Eye (tissue), 1 donor: ENCODE results near the gene PPP2R3A.

Experiments
- DNase-seq: peaks from one replicate; pipeline ENCODE4 v3.0.0-alpha.2; 2015

Gene PPP2R3A

DNA sequence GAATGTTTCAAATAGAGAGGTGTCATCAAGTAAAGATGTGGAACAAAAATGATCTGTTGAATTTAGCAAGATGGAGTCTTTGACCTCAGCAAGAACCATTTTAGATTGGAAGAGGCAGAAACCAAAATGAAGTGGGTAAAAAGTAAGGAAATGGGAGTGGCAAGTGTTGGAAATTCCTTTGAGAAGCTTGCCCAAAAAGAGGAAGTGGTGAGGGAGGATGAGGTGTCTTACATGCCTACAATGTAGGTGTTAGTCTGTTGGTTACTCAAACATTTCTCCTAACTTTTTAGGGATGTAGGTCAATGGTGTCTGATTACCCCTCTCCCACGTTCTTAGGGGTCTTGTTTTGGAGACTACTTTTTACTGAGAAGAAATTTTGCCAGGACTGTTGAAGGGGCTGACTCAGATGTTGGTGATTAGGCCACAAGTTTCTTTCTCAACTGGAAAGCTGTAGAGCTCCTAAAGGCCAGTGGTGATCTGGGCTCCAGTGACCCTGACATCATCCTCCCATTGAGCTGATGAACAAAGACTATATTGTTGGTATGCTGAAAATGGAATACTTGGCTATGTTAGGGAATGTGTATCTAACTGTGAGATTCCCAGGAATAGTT lies 5.1 kb downstream of the PPP2R3A start:
- no peak for DNase-seq

DNA sequence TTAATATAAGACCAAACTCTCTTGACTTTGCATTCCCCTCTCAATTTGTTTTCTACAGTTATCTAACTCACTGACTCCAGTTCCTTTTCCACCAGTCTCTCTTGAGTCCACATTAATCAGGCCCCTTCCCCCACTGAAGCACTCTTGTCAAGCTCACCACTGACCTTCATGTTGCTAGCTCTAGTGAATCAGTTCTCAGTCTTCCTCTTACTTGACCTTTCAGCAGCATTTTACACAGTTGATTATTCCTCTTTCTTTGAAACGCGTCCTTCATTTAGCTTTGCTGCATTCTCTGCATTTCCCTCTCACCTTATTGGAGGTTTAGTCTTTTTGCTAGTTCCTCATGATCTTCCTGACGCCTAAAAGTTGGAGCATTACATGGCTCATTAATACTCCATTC lies 8.3 kb downstream of the PPP2R3A start:
- no peak for DNase-seq

DNA sequence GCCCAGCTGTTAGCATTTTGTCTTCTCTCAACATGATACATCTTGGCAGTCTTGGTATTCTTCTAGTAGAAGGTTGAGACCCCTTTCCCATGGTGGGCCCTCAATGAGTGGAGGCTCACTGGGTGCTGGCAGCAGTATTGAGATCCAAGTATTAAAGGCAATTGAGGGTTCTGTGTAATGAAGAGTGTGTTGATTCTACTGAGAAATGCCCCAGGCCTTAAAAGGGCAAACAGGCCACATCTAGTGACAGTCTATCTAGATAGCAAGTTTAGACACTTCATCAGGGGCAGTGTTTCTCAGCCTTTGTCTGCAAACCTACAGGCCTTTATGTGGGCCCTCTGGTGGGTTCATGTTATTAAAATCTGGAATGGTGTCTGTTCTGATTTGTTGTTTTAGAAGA lies 9.5 kb downstream of the PPP2R3A start:
- DNase-seq, result no peak

DNA sequence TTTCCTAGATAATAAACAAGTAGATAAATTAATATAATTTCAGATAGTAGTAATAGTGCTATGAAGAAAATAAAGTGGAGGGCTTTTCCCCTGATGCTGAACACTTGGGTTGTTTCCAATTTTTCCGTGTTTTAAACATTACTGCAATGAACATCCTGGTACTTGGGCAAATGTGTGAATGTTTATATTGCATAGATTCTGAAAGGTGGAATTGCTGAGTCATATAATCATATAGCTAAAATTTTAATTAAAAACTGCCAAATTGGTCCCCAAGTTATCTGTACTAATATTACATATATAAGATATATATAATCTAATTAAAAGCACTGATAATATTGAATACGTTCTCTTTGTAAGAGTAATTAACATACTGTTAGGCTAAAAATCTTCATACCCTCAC lies 10.0 kb downstream of the PPP2R3A start:
- no peak for DNase-seq

DNA sequence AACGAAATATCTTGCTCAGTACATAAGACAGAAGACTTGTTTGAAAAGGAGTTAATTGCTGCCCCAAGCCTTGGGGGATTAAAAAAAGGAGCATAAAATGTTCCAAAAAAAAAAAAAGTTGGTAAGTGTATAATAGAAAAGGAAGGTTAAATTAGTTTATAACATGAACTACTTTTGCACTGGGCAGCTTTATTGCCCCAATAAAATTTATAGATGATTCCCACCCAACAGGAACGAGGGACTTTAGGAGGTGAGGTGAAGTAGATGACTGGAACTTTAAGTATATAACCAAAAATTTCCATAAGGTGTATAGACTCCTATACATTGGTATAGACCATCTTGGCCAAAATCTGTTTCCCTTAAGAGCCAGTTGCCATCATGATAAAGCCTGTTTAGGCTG lies 14.8 kb downstream of the PPP2R3A start:
- DNase-seq, result no peak

DNA sequence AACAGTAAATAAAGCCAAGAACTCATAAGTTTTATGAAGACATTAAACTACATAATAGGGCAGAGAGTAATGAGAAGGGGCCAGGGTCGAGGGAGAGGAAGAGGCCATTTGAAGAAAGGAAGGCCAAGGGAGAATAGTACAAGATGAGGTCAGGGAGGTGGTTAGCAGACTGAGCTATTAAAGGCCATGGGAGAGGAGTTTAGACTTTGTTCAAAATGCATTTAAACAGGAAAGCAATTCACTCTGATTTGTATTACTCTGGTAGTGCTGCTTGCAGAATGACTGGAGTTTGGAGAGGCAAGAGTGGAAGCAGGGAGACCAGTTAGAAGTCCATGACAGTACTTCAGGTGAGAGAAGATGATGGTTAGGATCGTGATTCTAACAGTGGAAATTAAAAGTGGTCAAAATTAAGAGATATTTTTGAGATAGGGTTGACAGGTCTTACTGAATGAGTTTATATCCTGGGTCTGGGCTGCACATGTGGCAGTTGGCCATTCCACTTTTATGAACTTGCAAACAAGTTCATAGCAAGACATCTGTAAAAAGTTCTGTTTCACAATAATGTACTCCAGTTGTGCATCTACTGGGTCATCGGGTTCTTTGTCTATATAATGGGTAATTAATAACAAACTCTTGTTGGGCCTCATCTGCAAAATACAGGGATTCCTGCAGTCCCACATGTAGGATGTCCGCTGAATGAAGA lies 16.3 kb downstream of the PPP2R3A start:
- DNase-seq, result no peak

DNA sequence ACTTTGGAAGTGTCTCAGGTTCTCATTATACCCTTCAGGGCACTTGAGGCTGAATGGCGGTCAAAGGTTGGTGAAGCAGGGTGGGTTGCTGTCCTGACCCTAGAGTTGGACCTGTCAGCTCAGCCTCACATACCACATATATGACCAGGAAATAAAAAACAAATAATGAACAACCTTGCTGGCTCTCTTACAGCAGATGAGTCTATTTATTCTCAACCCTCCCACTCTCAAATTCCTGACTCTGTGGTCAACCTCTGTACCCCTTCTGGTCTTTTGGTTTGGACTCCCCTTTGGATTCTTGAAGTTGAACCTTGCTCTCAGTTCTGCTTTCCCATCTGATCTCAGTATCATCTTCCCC lies 16.9 kb downstream of the PPP2R3A start:
- no peak for DNase-seq

DNA sequence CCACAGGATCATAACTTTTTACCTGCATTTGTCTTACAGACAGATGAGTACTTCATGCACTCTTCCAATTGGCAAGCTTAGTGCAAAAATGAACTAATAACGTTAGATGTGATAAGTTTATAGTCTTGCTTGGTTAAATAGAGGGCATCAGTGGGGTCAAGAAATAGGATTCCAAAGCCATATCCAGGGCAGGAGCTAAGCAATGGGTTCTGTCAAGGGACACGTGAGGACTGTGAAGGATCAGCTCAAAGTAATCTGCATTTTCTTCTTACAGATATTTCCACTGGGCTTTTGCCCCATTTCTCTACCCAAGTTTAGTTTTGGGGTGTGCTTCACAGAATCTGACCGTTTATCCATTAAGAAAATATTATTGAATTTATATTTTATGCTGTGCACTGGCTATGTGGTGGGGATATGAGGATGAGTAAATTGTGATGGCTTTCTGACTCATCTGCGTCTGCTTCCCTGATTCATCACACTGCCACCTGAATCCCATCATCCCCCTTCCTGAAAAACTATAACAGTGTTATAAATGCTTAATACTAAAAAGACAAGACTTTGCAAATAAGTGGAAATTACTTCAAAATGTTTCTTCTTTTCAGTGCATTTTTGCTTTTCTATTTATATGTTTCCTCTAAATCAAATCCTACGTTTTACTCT lies 17.5 kb downstream of the PPP2R3A start:
- no peak for DNase-seq

DNA sequence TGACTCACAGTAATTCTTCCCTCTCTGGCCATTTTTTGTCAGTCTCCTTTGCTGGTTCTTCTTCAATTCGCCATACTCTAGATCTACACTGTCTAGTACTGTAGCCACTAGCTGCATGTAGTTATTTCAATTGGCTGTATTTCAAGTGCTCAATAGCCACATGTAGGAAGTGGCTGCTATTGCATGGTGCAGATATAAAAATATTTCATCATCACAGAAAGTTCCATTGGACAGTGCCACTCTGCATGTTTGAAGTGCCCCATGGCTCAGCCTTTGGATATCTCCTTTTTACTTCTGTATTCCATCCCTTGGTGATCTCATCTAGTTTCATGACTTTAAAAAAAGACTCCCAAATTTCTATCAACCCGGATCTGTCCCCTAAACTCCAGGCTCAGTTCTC lies 22.1 kb downstream of the PPP2R3A start:
- no peak for DNase-seq

DNA sequence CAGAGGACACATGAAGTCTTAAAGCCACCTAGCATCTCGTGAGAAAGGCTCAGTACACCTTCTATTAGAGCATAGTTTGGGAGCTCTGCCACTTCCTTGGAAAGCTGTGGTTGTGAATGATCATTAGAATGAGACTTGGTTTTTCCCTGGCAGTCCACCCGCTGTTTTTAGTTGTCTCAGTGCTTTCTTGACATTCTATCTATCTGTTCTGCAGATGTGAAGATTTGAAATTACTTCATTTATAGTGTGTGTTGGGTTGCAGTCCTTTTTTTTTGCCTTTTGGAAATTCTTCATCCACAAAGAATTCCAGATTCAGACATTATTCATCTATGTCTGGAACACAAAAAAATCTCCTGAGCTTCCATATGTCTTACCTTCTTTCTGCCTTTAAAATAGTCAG lies 23.7 kb downstream of the PPP2R3A start:
- DNase-seq, result no peak

DNA sequence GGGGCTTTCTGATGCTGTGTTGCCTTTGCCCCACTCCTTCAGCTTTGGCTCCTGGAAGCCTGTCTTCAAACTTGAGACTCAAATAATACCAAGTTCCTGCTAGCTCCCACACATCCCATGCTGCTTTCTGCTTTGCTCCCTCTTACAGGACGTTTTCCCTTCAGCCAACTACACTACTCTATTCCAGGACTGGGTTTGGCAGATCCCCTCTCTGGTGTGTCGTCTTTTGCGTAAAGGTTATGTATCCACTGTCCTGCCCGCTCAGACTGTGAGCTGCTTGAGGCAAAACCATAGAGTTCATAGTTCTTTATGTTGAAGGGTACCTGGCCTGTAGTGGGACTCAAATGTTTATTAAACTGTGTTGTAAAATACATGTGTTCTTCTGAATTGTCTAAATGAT lies 25.4 kb downstream of the PPP2R3A start:
- no peak for DNase-seq

DNA sequence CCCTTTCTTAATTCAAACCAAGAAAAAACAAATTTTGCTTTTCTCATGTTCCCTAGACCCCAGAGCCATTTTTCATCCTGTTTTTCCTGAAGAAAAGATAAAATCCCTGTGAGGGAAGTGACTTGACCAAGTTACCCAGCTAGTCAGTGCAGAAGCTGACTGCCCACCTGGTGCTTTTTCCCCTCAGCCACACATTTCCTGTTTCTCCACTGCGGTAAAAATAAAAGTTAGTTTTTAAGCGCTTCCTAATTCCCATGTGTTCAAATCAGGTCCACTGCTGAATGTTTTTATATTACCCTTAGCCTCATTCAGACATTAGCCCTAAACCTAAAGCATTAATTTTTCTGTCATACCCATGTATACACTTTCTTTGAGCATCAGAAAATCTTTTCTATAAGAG lies 26.1 kb downstream of the PPP2R3A start:
- DNase-seq, result no peak

DNA sequence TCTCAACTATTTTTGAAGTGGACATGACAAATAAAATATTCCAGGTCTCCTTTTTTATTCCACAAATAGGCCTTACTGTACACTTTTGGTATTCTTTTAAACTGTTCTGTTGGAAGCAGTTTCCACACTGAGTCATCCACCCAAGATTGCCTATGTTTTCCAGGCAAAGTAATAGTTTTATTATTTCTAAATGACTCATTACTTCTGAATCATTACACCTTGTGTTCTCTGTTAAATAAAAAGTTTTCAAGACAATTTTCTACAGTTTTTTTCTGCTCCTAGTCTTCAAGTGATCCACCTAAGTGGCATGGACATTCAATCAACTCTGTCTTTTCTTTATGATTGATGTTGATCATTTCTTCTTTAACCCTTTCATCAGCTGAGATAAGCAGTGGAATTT lies 26.5 kb downstream of the PPP2R3A start:
- DNase-seq, result no peak

DNA sequence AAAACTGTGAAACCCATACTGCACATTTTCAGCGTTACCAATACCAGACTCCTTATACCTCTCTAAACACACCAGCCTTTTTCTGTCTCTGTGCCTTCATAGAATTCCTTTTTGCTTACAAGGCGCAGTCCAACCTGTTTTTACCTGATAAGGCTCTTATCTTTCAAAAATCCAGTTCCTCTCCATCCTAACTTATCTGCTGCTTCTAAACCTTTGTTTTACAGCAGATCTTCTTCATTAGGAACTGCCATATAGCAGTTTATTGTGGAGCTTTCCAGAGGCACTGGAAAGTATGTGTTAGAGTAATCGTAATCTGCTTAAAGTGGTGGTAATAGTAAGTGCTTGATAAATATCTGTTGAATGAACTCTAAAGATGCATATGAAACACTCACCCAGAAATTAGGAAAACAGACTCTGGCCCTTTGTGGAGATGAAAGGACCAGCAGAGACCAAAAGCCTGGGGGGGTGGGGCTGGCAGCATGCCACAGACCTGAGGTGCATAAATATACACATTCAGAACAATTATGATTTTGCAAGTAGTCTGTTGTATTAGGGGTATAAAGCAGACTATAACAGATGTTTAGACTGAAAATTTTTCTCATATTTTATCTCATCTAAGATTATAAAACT lies 29.3 kb downstream of the PPP2R3A start:
- no peak for DNase-seq

DNA sequence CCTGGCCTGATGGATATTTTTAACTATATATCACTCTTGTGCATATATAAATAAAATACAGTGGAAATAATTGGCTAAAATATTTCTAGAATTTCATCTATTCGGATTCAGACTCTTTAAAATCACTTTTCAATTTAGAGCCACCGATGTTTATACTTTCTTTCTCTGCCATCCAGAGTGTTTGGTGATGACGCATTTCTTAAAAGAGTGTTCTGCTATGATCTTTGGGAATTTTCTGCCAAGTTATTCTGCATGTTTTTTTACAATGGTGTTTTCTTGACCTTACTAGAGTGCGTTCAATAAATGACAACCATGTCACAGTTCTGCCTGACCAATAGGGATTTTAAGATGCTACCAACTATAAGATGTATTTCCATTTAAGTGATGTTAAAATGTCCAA lies 30.2 kb downstream of the PPP2R3A start:
- DNase-seq, result no peak

DNA sequence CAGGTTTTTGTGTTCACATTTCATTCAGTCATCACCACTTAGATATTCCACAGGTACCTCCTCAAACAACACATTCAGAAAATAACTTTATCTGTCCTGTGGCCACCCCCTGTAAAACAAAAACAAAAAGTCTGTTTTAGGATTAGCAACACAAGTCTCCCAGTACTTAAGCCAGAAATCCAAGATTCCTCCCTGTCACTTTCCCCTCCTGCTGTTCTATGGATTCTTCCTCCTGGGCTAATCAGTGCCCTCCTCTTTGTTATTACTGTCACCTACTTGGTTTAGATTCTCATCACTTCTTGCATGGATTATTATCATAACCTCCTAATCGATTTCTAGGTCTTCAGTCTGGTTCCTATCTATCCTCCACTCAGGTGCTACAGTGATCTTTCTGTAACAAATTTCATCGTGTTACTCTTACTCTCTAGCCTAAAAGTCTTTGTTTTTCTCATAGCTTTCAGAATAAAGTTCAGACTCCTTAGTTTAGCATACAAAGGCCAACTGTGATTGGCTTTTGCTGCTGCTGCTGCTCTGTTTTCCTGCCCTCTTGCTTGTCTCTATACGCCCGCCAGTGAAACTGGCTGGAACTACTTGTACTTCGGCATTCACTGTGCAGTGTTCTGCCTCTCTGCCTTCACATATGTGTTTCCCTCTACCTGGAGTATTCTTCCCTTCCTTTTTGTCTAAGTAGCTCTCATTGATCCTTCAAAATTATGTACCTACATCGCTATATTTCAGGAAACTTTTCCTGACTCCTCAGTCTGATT lies 32.2 kb downstream of the PPP2R3A start:
- DNase-seq, result no peak

DNA sequence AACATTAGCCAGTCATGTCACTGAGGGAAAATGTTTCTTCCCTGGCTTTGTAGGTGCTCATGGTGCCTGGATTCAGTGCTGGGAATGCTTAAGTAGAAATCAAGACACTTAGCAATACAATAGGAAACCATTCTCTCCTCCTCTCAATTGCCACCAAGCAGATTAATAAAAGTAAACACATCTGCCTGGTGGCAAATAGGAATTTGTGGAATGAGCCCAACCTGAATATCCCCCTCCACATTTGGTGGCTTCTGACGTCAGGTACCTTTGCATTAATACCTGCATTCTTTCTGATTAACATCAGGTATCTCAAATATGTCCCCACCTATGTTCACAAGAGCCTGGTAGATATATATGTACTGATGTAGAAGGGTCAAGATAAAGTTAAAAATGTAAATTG lies 42.7 kb downstream of the PPP2R3A start:
- no peak for DNase-seq

DNA sequence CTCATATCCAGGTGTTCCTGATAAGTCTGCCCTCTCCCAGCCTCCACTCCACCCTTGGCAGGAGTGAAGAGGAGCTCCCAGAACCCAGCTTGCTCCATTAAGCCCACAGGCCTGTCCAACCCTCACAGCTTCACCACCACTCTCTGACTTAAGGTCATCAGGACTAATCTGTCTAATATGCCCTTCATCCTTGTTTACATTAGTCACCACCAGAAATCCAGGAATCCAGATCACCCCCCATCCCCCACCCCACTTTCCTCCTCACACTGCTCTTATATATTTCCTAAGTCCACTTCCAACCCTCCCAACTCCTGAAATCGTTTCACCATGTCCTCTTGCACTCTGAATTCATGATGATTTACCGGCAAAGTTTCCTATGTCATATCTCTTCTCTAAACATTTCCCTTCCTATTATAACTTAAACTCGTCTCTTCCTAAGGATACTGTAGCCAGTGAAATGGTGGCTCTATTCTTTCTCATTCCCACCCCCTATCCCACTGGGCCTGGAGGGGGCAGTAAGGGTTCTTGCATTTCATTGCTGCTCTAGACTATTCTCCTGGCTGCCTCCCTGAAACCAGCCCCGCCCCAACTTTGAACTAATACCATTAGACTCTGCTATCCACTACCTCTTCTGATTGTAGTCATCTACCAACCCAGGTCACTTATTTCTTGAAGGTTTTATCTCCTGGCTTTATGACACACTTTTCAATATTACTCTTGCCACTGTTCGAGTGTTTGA lies 43.4 kb downstream of the PPP2R3A start:
- DNase-seq, result no peak

DNA sequence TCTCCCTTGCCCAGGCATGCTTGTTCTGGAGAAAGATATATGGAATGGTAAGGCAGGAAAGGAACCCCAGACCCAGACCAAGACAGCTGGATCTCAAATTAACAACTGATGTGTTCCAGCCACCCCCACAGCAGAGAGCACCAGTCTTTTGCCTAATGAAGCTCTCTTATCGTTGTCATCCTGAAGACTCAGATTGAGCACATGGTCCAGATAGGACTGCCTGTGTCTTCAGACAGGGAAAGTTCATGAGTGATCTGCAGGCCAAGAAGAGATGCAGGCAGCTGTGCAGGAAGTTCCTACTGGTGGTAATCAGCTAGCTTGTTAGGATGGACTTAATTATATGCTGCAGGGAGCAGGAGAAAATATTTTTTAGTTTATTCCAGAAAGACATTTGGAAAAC lies 53.3 kb downstream of the PPP2R3A start:
- no peak for DNase-seq

DNA sequence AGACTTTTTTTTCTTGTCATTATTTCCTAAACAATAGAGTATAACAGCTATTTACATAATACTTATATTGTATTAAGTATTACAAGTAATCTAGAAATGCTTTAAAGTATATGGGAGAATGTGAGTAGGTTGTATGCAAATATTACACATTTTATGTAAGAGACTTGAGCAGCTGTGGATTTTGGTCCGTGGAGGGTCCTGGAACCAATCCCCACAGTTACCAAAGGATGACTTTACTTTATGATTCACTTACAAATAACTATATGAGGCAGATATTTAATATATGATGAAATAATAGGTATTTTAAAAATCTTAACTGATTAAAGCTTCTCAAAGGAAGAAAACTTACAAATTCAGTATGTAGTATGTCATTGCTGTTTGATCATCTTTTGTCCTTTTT lies 56.3 kb downstream of the PPP2R3A start:
- DNase-seq, result no peak

DNA sequence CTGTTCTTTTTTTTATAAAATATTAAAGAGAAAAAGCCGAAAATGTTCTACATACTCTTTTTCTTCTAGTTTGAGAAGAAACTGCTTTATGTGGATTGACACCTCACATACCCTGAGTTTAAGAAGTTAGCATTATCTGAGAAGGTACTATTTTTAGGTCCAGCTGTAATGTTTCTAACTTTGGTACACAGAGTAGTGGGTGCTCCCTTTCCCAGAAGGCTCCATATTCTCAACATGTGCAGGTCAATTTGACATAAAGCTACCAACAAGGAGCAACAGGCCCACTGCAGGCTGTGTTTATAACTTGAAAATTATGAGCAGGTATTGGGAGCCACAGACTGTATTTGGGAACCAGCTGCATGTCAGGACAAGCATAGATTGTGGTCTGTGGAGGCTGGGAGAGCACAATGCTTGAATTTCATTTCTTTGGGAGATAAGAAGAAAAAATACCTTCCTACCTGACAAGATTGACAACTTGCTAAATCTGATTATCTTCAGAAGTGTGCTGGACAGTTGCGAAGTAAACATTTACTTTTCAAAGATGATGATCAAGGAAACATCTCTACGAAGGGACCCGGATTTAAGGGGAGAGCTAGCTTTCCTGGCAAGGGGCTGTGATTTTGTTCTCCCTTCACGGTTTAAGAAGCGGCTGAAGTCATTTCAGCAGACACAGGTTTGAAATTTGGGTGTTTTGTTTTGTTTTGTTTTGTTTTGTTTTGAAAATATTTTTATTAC lies 57.2 kb downstream of the PPP2R3A start:
- no peak for DNase-seq
